ENCODE measurements around the gene CCL3.
"Not testable (repeated sequence)": the region's sequence is repeated elsewhere in the genome, so short reads cannot be mapped to it uniquely, and the experiment has no call there.

The CCL3 gene

GRCh38 chr17:36112572-36112971 is 22.6 kb upstream of the CCL3 start:
- no peak for TF ChIP-seq CTCF (conservative IDR thresholded peaks at IDR 0.05; ENCODE audit: low read depth, low read length)
- no peak for DNase-seq (ENCODE audit: low read depth)
- H3K4me3 ChIP-seq (ENCODE audit: low read length), result no peak overlapping the region

GRCh38 chr17:36111068-36111490 is 21.1 kb upstream of the CCL3 start:
- H3K4me3 ChIP-seq (ENCODE audit: low read length), result no peak overlapping the region
- TF ChIP-seq CTCF (conservative IDR thresholded peaks at IDR 0.05; ENCODE audit: low read depth, low read length), result no peak
- DNase-seq (ENCODE audit: low read depth), result no peak

- DNase-seq (ENCODE audit: low read depth); H3K4me3 ChIP-seq (ENCODE audit: low read length): not testable (repeated sequence)
Observed at GRCh38 chr17:36108265-36108664, 18.3 kb upstream of the CCL3 start.

GRCh38 chr17:36107660-36108059 is 17.7 kb upstream of the CCL3 start:
- DNase-seq (ENCODE audit: low read depth), result no peak
- no peak overlapping the region for H3K4me3 ChIP-seq (ENCODE audit: low read length)
- no peak for TF ChIP-seq CTCF (conservative IDR thresholded peaks at IDR 0.05; ENCODE audit: low read depth, low read length)

- no peak overlapping the region for H3K4me3 ChIP-seq (ENCODE audit: low read length)
- DNase-seq (ENCODE audit: low read depth), result no peak
- no peak for TF ChIP-seq CTCF (conservative IDR thresholded peaks at IDR 0.05; ENCODE audit: low read depth, low read length)
Observed at GRCh38 chr17:36106493-36106835, 16.5 kb upstream of the CCL3 start.

GRCh38 chr17:36105781-36106492 is 16.0 kb upstream of the CCL3 start:
- DNase-seq (ENCODE audit: low read depth), result no peak
- no peak for TF ChIP-seq CTCF (conservative IDR thresholded peaks at IDR 0.05; ENCODE audit: low read depth, low read length)
- no peak overlapping the region for H3K4me3 ChIP-seq (ENCODE audit: low read length)

GRCh38 chr17:36104701-36105181 is 14.8 kb upstream of the CCL3 start:
- no peak overlapping the region for H3K4me3 ChIP-seq (ENCODE audit: low read length)
- no peak for TF ChIP-seq CTCF (conservative IDR thresholded peaks at IDR 0.05; ENCODE audit: low read depth, low read length)
- no peak for DNase-seq (ENCODE audit: low read depth)

GRCh38 chr17:36104246-36104645 is 14.3 kb upstream of the CCL3 start:
- not testable (repeated sequence) for DNase-seq (ENCODE audit: low read depth); H3K4me3 ChIP-seq (ENCODE audit: low read length)

GRCh38 chr17:36103401-36103975 is 13.5 kb upstream of the CCL3 start, which contains the start of gene CCL4:
Gene CCL4, plus strand, starts transcription at chr17:36103827. Its CDS starts 79 bp downstream, at chr17:36103906.
- H3K4me3 ChIP-seq (ENCODE audit: low read length); DNase-seq (ENCODE audit: low read depth): not testable (repeated sequence)

GRCh38 chr17:36099004-36099403 is 9.1 kb upstream of the CCL3 start:
- H3K4me3 ChIP-seq (ENCODE audit: low read length); DNase-seq (ENCODE audit: low read depth): not testable (repeated sequence)
